ENCODE data around the gene TNFSF13B. TPM values are rescaled to one million over a fixed set of nuclear protein-coding genes. Genes with fewer than 3 reads are reported as not detected.

Gene TNFSF13B
- total RNA-seq, 1 experiment from 2014 or later: 1.4 TPM

GRCh38 chr13:108274718-108275117 is 5.2 kb downstream of the TNFSF13B start:
- H3K27ac ChIP-seq (ENCODE audit: low read length): no peak overlapping the region
- TF ChIP-seq CTCF (IDR thresholded peaks at IDR 0.05) (no peak), POLR2AphosphoS5 (IDR thresholded peaks at IDR 0.05; ENCODE audit: low read depth, low read length) (no peak), SIN3A (IDR thresholded peaks at IDR 0.05; ENCODE audit: borderline replicate concordance, insufficient read depth, low read depth, low read length) (no peak), REST (IDR thresholded peaks at IDR 0.05; ENCODE audit: insufficient read depth in 1 of 2, low read depth in 2 of 2, low read length in 1 of 2) (no peak), TCF7L2 (IDR thresholded peaks at IDR 0.05; ENCODE audit: low read depth, low read length) (no peak)
- H3K4me1 ChIP-seq (ENCODE audit: control insufficient read depth, insufficient read depth, low read length): no peaks in the 10 kb centered on the region
- intact Hi-C loops (cut with micrococcal nuclease; ENCODE audit: unreplicated experiment) (no loop called here), in situ Hi-C loops (cut with HindIII; ENCODE audit: low pct_unique_long_range_greater_than_20kb, low sequenced_read_pairs) (no loop called here)
- no peaks in the 10 kb centered on the region for H3K36me3 ChIP-seq (ENCODE audit: control insufficient read depth, insufficient read depth, low read length)
- CTCF ChIA-PET: no interaction called here
- H3K27me3 ChIP-seq (ENCODE audit: control insufficient read depth, insufficient read depth, low read length): no peaks in the 10 kb centered on the region
- no peaks in the 10 kb centered on the region for H3K9me3 ChIP-seq (ENCODE audit: control insufficient read depth, insufficient read depth, low read depth, low read length)
- POLR2A ChIA-PET: no interaction called here
- no TSS peak for BruUV-seq (replicated peaks)
- DNase-seq (ENCODE audit: low read depth, low spot score): no peak
- no peak for ATAC-seq
- no peak overlapping the region for H3K4me3 ChIP-seq (ENCODE audit: low read depth in 2 of 2, low read length in 2 of 2)

- H3K27ac ChIP-seq (ENCODE audit: low read length): no peak overlapping the region
- ChIA-PET POLR2A (no interaction called here), CTCF (no interaction called here)
- H3K36me3 ChIP-seq (ENCODE audit: control insufficient read depth, insufficient read depth, low read length): no peaks in the 10 kb centered on the region
- no peaks in the 10 kb centered on the region for H3K27me3 ChIP-seq (ENCODE audit: control insufficient read depth, insufficient read depth, low read length)
- intact Hi-C loops (cut with micrococcal nuclease; ENCODE audit: unreplicated experiment): no loop called here
- H3K9me3 ChIP-seq (ENCODE audit: control insufficient read depth, insufficient read depth, low read depth, low read length): no peaks in the 10 kb centered on the region
- ATAC-seq: no peak
- TF ChIP-seq CTCF (IDR thresholded peaks at IDR 0.05): no peak
- TF ChIP-seq REST (IDR thresholded peaks at IDR 0.05; ENCODE audit: insufficient read depth in 1 of 2, low read depth in 2 of 2, low read length in 1 of 2): no peak
- no peak for TF ChIP-seq POLR2AphosphoS5 (IDR thresholded peaks at IDR 0.05; ENCODE audit: low read depth, low read length)
- no peak for TF ChIP-seq TCF7L2 (IDR thresholded peaks at IDR 0.05; ENCODE audit: low read depth, low read length)
- no peak for TF ChIP-seq SIN3A (IDR thresholded peaks at IDR 0.05; ENCODE audit: borderline replicate concordance, insufficient read depth, low read depth, low read length)
- in situ Hi-C loops (cut with HindIII; ENCODE audit: low pct_unique_long_range_greater_than_20kb, low sequenced_read_pairs): no loop called here
- H3K4me3 ChIP-seq (ENCODE audit: low read depth in 2 of 2, low read length in 2 of 2): no peak overlapping the region
- no TSS peak for BruUV-seq (replicated peaks)
- no peak for DNase-seq (ENCODE audit: low read depth, low spot score)
- H3K4me1 ChIP-seq (ENCODE audit: control insufficient read depth, insufficient read depth, low read length): no peaks in the 10 kb centered on the region
Observed at GRCh38 chr13:108276060-108276459, 6.5 kb downstream of the TNFSF13B start.
